HL-60 (cell line): ENCODE data around the gene NT5DC2.

Source experiments
- DNase-seq, 2 experiments: peaks; one replicate each; pipeline ENCODE4 v3.0.0-alpha.2; 2010 to 2020; ENCODE audit warnings: low read depth in 1 of 2, low spot score in 1 of 2
- H3K27ac ChIP-seq: fragments of 250-450 bp; sonication (Bioruptor Pico); replicated peaks from 2 replicates; pipeline ENCODE4 v1.5.1; 2020; ENCODE audit warnings: mild to moderate bottlenecking, moderate library complexity
- H3K27me3 ChIP-seq: fragments of 250-450 bp; sonication (Bioruptor Pico); 2 replicates; pipeline ENCODE4 v1.5.1; 2021; ENCODE audit warnings: mild to moderate bottlenecking, moderate library complexity; ENCODE audit not compliant: insufficient read depth, poor library complexity, severe bottlenecking
- H3K4me3 ChIP-seq: replicated peaks from 2 replicates; pipeline ENCODE4 v1.5.1; 2011; ENCODE audit warnings: mild to moderate bottlenecking, control low read depth, low read length; ENCODE audit not compliant: insufficient read depth
- GABPA ChIP-seq: IDR thresholded peaks from 2 replicates; pipeline ENCODE4 v1.6.1; 2012; ENCODE audit warnings: low read depth
- POLR2AphosphoS5 ChIP-seq: IDR thresholded peaks from 2 replicates; pipeline ENCODE4 v1.6.1; 2012; ENCODE audit warnings: low read depth
- SPI1 ChIP-seq: IDR thresholded peaks from 2 replicates; pipeline ENCODE4 v1.6.1; 2012; ENCODE audit warnings: low read depth, mild to moderate bottlenecking, borderline replicate concordance
- TF ChIP-seq, protein P1 (sequence below): IDR thresholded peaks from one replicate; pipeline ENCODE4 v1.5.1; 2011; ENCODE audit warnings: low read length, control low read depth, inconsistent platforms; ENCODE audit not compliant: insufficient read depth
- TF ChIP-seq, protein P2 (sequence below): IDR thresholded peaks from 2 replicates; pipeline ENCODE4 v1.6.1; 2012; ENCODE audit warnings: low read depth; ENCODE audit not compliant: insufficient replicate concordance

NT5DC2 gene

DNA sequence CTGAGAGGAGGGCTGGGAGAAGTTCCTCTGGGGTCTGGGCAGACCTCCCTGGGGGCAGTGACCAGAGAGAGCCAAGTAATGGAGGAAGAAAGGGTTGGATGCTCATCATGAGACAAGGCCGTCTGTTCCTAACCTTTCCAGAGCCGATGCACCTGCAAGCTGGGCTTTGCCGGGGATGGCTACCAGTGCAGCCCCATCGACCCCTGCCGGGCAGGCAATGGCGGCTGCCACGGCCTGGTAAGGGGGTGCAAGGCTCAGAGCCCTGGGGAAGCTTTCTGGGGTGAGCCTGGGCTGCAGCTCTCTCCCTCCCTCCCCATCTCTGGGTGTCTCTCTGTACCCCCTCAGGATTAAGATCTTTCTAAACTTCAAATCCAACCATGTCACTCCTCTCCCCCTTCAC is 22.1 kb downstream of the NT5DC2 start:
- Histone ChIP-seq H3K27ac (no peak overlapping the region), H3K27me3 (no peaks in the 10 kb centered on the region), H3K4me3 (no peak overlapping the region)
- TF ChIP-seq POLR2AphosphoS5 (no peak), GABPA (no peak)
- no peak for DNase-seq

DNA sequence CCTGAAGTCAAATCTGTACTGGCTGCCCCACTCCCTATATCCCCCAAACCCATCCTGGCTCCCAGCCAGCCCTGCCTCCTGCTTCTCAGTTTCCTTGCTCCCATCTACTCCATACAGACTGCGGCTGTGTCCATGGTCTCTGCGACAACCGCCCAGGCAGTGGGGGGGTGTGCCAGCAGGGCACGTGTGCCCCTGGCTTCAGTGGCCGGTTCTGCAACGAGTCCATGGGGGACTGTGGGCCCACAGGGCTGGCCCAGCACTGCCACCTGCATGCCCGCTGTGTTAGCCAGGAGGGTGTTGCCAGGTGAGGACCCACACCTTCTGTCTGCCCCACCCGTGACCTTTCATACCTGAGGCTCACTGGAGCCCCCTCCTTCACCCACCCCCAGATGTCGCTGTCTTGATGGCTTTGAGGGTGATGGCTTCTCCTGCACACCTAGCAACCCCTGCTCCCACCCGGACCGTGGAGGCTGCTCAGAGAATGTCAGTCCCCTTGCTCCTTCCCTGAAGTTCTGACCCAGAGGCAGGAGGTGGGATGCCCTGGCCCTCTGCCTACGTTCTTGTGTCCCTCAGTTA is 23.8 kb downstream of the NT5DC2 start:
- TF ChIP-seq, protein P1, sequence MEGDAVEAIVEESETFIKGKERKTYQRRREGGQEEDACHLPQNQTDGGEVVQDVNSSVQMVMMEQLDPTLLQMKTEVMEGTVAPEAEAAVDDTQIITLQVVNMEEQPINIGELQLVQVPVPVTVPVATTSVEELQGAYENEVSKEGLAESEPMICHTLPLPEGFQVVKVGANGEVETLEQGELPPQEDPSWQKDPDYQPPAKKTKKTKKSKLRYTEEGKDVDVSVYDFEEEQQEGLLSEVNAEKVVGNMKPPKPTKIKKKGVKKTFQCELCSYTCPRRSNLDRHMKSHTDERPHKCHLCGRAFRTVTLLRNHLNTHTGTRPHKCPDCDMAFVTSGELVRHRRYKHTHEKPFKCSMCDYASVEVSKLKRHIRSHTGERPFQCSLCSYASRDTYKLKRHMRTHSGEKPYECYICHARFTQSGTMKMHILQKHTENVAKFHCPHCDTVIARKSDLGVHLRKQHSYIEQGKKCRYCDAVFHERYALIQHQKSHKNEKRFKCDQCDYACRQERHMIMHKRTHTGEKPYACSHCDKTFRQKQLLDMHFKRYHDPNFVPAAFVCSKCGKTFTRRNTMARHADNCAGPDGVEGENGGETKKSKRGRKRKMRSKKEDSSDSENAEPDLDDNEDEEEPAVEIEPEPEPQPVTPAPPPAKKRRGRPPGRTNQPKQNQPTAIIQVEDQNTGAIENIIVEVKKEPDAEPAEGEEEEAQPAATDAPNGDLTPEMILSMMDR, result no peak
- TF ChIP-seq GABPA (no peak), SPI1 (no peak), POLR2AphosphoS5 (no peak)
- TF ChIP-seq, protein P2, sequence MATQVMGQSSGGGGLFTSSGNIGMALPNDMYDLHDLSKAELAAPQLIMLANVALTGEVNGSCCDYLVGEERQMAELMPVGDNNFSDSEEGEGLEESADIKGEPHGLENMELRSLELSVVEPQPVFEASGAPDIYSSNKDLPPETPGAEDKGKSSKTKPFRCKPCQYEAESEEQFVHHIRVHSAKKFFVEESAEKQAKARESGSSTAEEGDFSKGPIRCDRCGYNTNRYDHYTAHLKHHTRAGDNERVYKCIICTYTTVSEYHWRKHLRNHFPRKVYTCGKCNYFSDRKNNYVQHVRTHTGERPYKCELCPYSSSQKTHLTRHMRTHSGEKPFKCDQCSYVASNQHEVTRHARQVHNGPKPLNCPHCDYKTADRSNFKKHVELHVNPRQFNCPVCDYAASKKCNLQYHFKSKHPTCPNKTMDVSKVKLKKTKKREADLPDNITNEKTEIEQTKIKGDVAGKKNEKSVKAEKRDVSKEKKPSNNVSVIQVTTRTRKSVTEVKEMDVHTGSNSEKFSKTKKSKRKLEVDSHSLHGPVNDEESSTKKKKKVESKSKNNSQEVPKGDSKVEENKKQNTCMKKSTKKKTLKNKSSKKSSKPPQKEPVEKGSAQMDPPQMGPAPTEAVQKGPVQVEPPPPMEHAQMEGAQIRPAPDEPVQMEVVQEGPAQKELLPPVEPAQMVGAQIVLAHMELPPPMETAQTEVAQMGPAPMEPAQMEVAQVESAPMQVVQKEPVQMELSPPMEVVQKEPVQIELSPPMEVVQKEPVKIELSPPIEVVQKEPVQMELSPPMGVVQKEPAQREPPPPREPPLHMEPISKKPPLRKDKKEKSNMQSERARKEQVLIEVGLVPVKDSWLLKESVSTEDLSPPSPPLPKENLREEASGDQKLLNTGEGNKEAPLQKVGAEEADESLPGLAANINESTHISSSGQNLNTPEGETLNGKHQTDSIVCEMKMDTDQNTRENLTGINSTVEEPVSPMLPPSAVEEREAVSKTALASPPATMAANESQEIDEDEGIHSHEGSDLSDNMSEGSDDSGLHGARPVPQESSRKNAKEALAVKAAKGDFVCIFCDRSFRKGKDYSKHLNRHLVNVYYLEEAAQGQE, result no peak
- H3K27me3 ChIP-seq, result no peaks in the 10 kb centered on the region
- H3K27ac ChIP-seq, result no peak overlapping the region
- no peak overlapping the region for H3K4me3 ChIP-seq
- no peak for DNase-seq

DNA sequence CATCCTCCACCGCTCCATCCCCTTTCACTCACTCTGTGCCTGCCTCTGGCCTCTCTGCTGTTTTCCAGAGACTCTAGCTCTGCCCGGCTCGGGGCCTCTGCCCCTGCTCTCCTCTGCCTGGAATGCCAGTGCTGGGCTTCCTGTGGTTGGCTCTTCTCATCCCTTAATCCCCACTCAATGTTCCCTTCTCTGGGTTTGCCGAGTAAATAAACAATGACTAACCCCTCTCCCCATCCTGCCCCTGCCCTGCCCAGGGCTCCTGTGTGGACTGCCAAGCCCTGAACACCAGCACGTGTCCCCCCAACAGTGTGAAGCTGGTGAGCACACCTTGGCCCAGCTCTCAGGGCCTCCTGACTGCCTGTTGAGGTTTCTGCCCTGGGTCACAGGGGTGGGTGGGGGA is 26.3 kb downstream of the NT5DC2 start:
- Histone ChIP-seq H3K4me3 (no peak overlapping the region), H3K27me3 (no peaks in the 10 kb centered on the region), H3K27ac (no peak overlapping the region)
- no peak for DNase-seq
- TF ChIP-seq GABPA (no peak), SPI1 (no peak), POLR2AphosphoS5 (no peak)
- TF ChIP-seq, protein P2, result no peak
- TF ChIP-seq, protein P1, result no peak

DNA sequence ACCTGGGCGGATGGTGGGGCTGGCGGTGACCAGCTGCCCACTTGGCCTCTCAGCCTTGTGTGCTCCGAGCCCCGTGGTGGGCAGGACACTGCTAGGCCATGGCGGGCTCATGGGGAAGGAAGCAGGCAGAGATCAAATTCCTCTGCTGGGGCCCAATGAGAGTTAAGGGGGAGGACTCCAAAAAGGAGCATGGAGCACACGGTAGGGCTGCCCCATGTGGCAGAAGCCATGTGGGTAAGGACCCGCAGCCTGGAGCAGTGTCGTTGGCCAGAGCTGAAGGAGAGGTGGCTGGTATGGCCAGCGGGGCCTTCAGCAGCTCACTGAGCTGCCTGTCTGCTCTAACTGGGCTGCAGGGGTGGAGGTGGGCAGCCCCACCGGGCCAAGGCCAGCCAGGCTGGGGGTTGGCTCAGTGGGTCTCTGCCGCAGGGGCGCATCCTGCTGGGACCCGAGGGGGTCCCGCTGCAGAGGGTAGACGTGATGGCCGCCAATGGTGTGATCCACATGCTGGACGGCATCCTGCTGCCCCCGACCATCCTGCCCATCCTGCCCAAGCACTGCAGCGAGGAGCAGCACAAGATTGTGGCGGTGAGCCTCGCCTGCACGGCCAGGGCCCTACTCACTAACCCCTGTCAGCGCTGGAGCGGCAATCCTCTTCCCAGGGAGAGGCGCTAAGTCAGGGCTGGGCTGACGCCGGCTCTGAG is 27.2 kb downstream of the NT5DC2 start:
- H3K27ac ChIP-seq, result no peak overlapping the region
- no peak for DNase-seq
- TF ChIP-seq SPI1, result no peak
- TF ChIP-seq, protein P2, result no peak
- TF ChIP-seq, protein P1, result no peak
- TF ChIP-seq POLR2AphosphoS5, result no peak
- TF ChIP-seq GABPA, result no peak
- H3K4me3 ChIP-seq, result no peak overlapping the region
- no peaks in the 10 kb centered on the region for H3K27me3 ChIP-seq
